Ectodermal cell (in vitro differentiated cells): ENCODE data around the gene C9orf43.

Source experiments
- H3K27ac ChIP-seq: 2 replicates; pipeline ENCODE4 v1.7.0; 2013; ENCODE audit warnings: mild to moderate bottlenecking, low read depth, low read length; ENCODE audit not compliant: insufficient read depth, poor library complexity, severe bottlenecking
- H3K27me3 ChIP-seq: 2 replicates; pipeline ENCODE4 v1.7.0; 2013; ENCODE audit warnings: mild to moderate bottlenecking, low read length; ENCODE audit not compliant: insufficient read depth, control insufficient read depth, poor library complexity, severe bottlenecking
- H3K36me3 ChIP-seq: one replicate; pipeline ENCODE4 v1.7.0; 2013; ENCODE audit warnings: low read length; ENCODE audit not compliant: control insufficient read depth, insufficient read depth
- H3K4me1 ChIP-seq: one replicate; pipeline ENCODE4 v1.7.0; 2013; ENCODE audit warnings: low read length; ENCODE audit not compliant: control insufficient read depth, insufficient read depth
- H3K4me3 ChIP-seq: 2 replicates; pipeline ENCODE4 v1.7.0; 2013; ENCODE audit warnings: low read depth, low read length, control low read depth; ENCODE audit not compliant: insufficient read depth
- H3K9me3 ChIP-seq: 2 replicates; pipeline ENCODE4 v1.7.0; 2013; ENCODE audit warnings: mild to moderate bottlenecking, low read length, moderate library complexity; ENCODE audit not compliant: control insufficient read depth
- WGBS, 2 experiments: methylation state at CpG; one replicate each; pipeline ENCODE4 v1.1.7; 2013; ENCODE audit warnings: missing lambda C conversion rate in 2 of 2; 5-methylcytosine and 5-hydroxymethylcytosine counted together

C9orf43 gene

GRCh38 chr9:113465599-113466140, 55.1 kb downstream of the C9orf43 start:
- H3K4me1 ChIP-seq: peaks cover 7% of the 10 kb centered on the region
- peaks cover 28% of the 10 kb centered on the region for H3K27me3 ChIP-seq
- no peak overlapping the region for H3K27ac ChIP-seq
- H3K36me3 ChIP-seq: no peaks in the 10 kb centered on the region
- no peak overlapping the region for H3K4me3 ChIP-seq
- 86 to 91% methylated on average over 2 of the region's 2 CpGs for WGBS, 2 experiments
- no peaks in the 10 kb centered on the region for H3K9me3 ChIP-seq

- Histone ChIP-seq H3K36me3 (no peaks in the 10 kb centered on the region), H3K4me3 (no peak overlapping the region), H3K9me3 (no peaks in the 10 kb centered on the region), H3K27ac (no peak overlapping the region), H3K4me1 (peaks cover 7% of the 10 kb centered on the region), H3K27me3 (peaks cover 23% of the 10 kb centered on the region)
- WGBS, 2 experiments: 100% methylated on average over 1 to 2 of the region's 2 CpGs
Measured at GRCh38 chr9:113467183-113467582, 56.6 kb downstream of the C9orf43 start.

GRCh38 chr9:113468716-113469448, 58.3 kb downstream of the C9orf43 start:
- Histone ChIP-seq H3K36me3 (no peaks in the 10 kb centered on the region), H3K27me3 (peaks cover 6% of the 10 kb centered on the region), H3K27ac (no peak overlapping the region), H3K9me3 (no peaks in the 10 kb centered on the region), H3K4me3 (no peak overlapping the region), H3K4me1 (peaks cover 3% of the 10 kb centered on the region)
- WGBS, 2 experiments: 88 to 92% methylated on average over 6 of the region's 6 CpGs

GRCh38 chr9:113471143-113471542, 60.6 kb downstream of the C9orf43 start:
- Histone ChIP-seq H3K4me3 (no peak overlapping the region), H3K27ac (no peak overlapping the region), H3K4me1 (no peaks in the 10 kb centered on the region), H3K27me3 (no peaks in the 10 kb centered on the region), H3K9me3 (no peaks in the 10 kb centered on the region), H3K36me3 (no peaks in the 10 kb centered on the region)
- 69 to 80% methylated on average over 1 of the region's 1 CpG for WGBS, 2 experiments

GRCh38 chr9:113471566-113471965, 61.0 kb downstream of the C9orf43 start:
- no peak overlapping the region for H3K4me3 ChIP-seq
- H3K36me3 ChIP-seq: no peaks in the 10 kb centered on the region
- H3K27me3 ChIP-seq: no peaks in the 10 kb centered on the region
- no peak overlapping the region for H3K27ac ChIP-seq
- H3K4me1 ChIP-seq: no peaks in the 10 kb centered on the region
- no peaks in the 10 kb centered on the region for H3K9me3 ChIP-seq
- 49 to 55% methylated on average over 6 of the region's 6 CpGs for WGBS, 2 experiments

- Histone ChIP-seq H3K36me3 (no peaks in the 10 kb centered on the region), H3K27me3 (no peaks in the 10 kb centered on the region), H3K9me3 (no peaks in the 10 kb centered on the region), H3K4me1 (no peaks in the 10 kb centered on the region), H3K27ac (no peak overlapping the region), H3K4me3 (no peak overlapping the region)
- 90 to 94% methylated on average over 4 to 5 of the region's 5 CpGs for WGBS, 2 experiments
Measured at GRCh38 chr9:113472199-113472598, 61.7 kb downstream of the C9orf43 start.

GRCh38 chr9:113474360-113475028, 63.9 kb downstream of the C9orf43 start:
- Histone ChIP-seq H3K36me3 (no peaks in the 10 kb centered on the region), H3K27me3 (no peaks in the 10 kb centered on the region), H3K4me3 (no peak overlapping the region), H3K27ac (no peak overlapping the region), H3K4me1 (peaks cover 12% of the 10 kb centered on the region), H3K9me3 (no peaks in the 10 kb centered on the region)
- WGBS, 2 experiments: 86 to 91% methylated on average over 8 of the region's 8 CpGs

- no peaks in the 10 kb centered on the region for H3K27me3 ChIP-seq
- no peaks in the 10 kb centered on the region for H3K36me3 ChIP-seq
- whole genome bisulfite sequencing, 2 experiments: 95 to 97% methylated on average over 2 of the region's 2 CpGs
- H3K9me3 ChIP-seq: no peaks in the 10 kb centered on the region
- H3K4me1 ChIP-seq: peaks cover 15% of the 10 kb centered on the region
- H3K27ac ChIP-seq: no peak overlapping the region
- no peak overlapping the region for H3K4me3 ChIP-seq
Measured at GRCh38 chr9:113475031-113475430, 64.5 kb downstream of the C9orf43 start.

GRCh38 chr9:113475992-113476391, 65.4 kb downstream of the C9orf43 start:
- Histone ChIP-seq H3K36me3 (no peaks in the 10 kb centered on the region), H3K4me3 (no peak overlapping the region), H3K4me1 (peaks cover 15% of the 10 kb centered on the region), H3K27me3 (no peaks in the 10 kb centered on the region), H3K27ac (no peak overlapping the region), H3K9me3 (no peaks in the 10 kb centered on the region)
- WGBS, 2 experiments: 94 to 95% methylated on average over 4 of the region's 4 CpGs

GRCh38 chr9:113476511-113476916, 66.0 kb downstream of the C9orf43 start:
- Histone ChIP-seq H3K9me3 (no peaks in the 10 kb centered on the region), H3K27me3 (no peaks in the 10 kb centered on the region), H3K36me3 (no peaks in the 10 kb centered on the region), H3K4me3 (no peak overlapping the region), H3K27ac (no peak overlapping the region), H3K4me1 (peaks cover 15% of the 10 kb centered on the region)
- WGBS, 2 experiments: 90 to 92% methylated on average over 4 of the region's 4 CpGs
